Liver (tissue), 3 donors: ENCODE data around the gene WWOX.

Source experiments
- EGR1 ChIP-seq, 2 donors: IDR thresholded peaks; 2 replicates each; pipeline ENCODE4 v1.6.1; 2016 to 2018; ENCODE audit warnings: antibody characterized with exemption in 2 of 2, low read depth in 2 of 2
- RAD21 ChIP-seq, 2 donors: IDR thresholded peaks; 2 replicates each; pipeline ENCODE4 v1.6.1; 2016; ENCODE audit warnings: antibody characterized with exemption in 2 of 2, mild to moderate bottlenecking in 2 of 2
- TF ChIP-seq, protein P1 (sequence below): fragments of 150-350 bp; IDR thresholded peaks from 2 replicates; pipeline ENCODE4 v1.5.1; 2017; ENCODE audit warnings: improper control_type of control experiment, low read depth, low read length; ENCODE audit not compliant: missing input control
- donor health status: healthy.
- donor health status: healthy.

DNA sequence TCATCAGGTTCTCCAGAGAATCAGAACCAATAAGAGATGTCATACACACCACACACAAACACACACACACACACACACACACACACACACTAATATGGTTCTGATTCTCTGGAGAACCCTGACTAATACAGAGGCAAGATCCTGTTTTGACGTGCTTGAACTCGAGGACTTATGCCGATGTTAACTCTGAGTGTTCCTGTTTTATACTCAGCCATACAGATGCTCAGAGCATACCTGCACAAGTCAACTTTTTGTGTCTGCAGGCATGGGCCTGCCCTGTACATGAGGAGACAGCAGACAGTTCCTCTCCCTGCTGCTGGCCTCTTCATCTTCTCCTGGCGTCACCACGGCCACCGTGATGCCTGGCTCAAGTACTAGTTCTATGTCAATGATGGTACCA, 635.9 kb downstream of the WWOX start:
- TF ChIP-seq, protein P1, sequence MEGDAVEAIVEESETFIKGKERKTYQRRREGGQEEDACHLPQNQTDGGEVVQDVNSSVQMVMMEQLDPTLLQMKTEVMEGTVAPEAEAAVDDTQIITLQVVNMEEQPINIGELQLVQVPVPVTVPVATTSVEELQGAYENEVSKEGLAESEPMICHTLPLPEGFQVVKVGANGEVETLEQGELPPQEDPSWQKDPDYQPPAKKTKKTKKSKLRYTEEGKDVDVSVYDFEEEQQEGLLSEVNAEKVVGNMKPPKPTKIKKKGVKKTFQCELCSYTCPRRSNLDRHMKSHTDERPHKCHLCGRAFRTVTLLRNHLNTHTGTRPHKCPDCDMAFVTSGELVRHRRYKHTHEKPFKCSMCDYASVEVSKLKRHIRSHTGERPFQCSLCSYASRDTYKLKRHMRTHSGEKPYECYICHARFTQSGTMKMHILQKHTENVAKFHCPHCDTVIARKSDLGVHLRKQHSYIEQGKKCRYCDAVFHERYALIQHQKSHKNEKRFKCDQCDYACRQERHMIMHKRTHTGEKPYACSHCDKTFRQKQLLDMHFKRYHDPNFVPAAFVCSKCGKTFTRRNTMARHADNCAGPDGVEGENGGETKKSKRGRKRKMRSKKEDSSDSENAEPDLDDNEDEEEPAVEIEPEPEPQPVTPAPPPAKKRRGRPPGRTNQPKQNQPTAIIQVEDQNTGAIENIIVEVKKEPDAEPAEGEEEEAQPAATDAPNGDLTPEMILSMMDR: no peak
- TF ChIP-seq EGR1 (IDR thresholded peaks at IDR 0.05; ENCODE audit: low read depth in 2 of 2) (no peak), RAD21 (IDR thresholded peaks at IDR 0.05) (no peak)
